Measurements from ENCODE around the gene LEKR1.
"Not testable (repeated sequence)": the region's sequence is repeated elsewhere in the genome, so short reads cannot be mapped to it uniquely, and the experiment has no call there.

The LEKR1 gene

GRCh38 chr3:156806698-156807097 lies 19.5 kb upstream of the LEKR1 start:
- DNase-seq (ENCODE audit: low read depth, low spot score), result no peak

- no peak for DNase-seq (ENCODE audit: low read depth, low spot score)
These were observed 18.1 kb upstream of the LEKR1 start for GRCh38 chr3:156808025-156808424.

- DNase-seq (ENCODE audit: low read depth, low spot score), result no peak
These were observed 14.9 kb upstream of the LEKR1 start for GRCh38 chr3:156811089-156811862.

GRCh38 chr3:156812521-156813335 lies 13.4 kb upstream of the LEKR1 start:
- no peak for DNase-seq (ENCODE audit: low read depth, low spot score)

GRCh38 chr3:156814295-156814694 lies 11.9 kb upstream of the LEKR1 start:
- DNase-seq (ENCODE audit: low read depth, low spot score), result no peak

- DNase-seq (ENCODE audit: low read depth, low spot score), result no peak
These were observed 9.9 kb upstream of the LEKR1 start for GRCh38 chr3:156816091-156816793.

GRCh38 chr3:156816794-156817645 lies 9.1 kb upstream of the LEKR1 start:
- DNase-seq (ENCODE audit: low read depth, low spot score), result no peak

- no peak for DNase-seq (ENCODE audit: low read depth, low spot score)
These were observed 8.4 kb upstream of the LEKR1 start for GRCh38 chr3:156817646-156818272.

GRCh38 chr3:156818273-156818651 lies 7.9 kb upstream of the LEKR1 start:
- no peak for DNase-seq (ENCODE audit: low read depth, low spot score)

- no peak for DNase-seq (ENCODE audit: low read depth, low spot score)
These were observed 7.3 kb upstream of the LEKR1 start for GRCh38 chr3:156818890-156819289.

GRCh38 chr3:156819842-156820691 lies 6.1 kb upstream of the LEKR1 start:
- no peak for DNase-seq (ENCODE audit: low read depth, low spot score)

GRCh38 chr3:156820692-156821080 lies 5.5 kb upstream of the LEKR1 start:
- no peak for DNase-seq (ENCODE audit: low read depth, low spot score)

GRCh38 chr3:156822626-156823260 lies 3.4 kb upstream of the LEKR1 start:
- not testable (repeated sequence) for DNase-seq (ENCODE audit: low read depth, low spot score)

- no peak for DNase-seq (ENCODE audit: low read depth, low spot score)
These were observed 384 bp upstream of the LEKR1 start for GRCh38 chr3:156825795-156826143.

GRCh38 chr3:156826896-156827882 lies 1.0 kb downstream of the LEKR1 start:
- DNase-seq (ENCODE audit: low read depth, low spot score), result no peak

- no peak for DNase-seq (ENCODE audit: low read depth, low spot score)
These were observed 4.9 kb downstream of the LEKR1 start for GRCh38 chr3:156831006-156831405.

- DNase-seq (ENCODE audit: low read depth, low spot score), result no peak
These were observed 8.3 kb downstream of the LEKR1 start for GRCh38 chr3:156834435-156834834.

- no peak for DNase-seq (ENCODE audit: low read depth, low spot score)
These were observed 8.9 kb downstream of the LEKR1 start for GRCh38 chr3:156834962-156835535.
